ENCODE results near the gene FHAD1. TPM values are rescaled to one million over a fixed set of nuclear protein-coding genes. Genes with fewer than 3 reads are reported as not detected.

FHAD1 gene
- total and polyA plus RNA-seq, 2 of the 13 experiments (the other 11 are each of a cell fraction or from before 2014, with no cell fraction given), result not detected

GRCh38 chr1:15197591-15198447 is 49.2 kb upstream of the FHAD1 start (continued):
- TF ChIP-seq ZBED4 (CRISPR knock-in tag; IDR thresholded peaks at IDR 0.05; ENCODE audit: borderline replicate concordance) (no peak), ZEB1 (IDR thresholded peaks at IDR 0.05; ENCODE audit: insufficient replicate concordance, low read depth) (peak; percentile 1), HOXD1 (CRISPR knock-in tag; IDR thresholded peaks at IDR 0.05) (no peak), PCBP1 (IDR thresholded peaks at IDR 0.05; ENCODE audit: borderline replicate concordance, low read depth, low read length) (no peak), ZNF850 (CRISPR knock-in tag; conservative IDR thresholded peaks at IDR 0.05) (no peak), TFDP1 (CRISPR knock-in tag; IDR thresholded peaks at IDR 0.05; ENCODE audit: borderline replicate concordance) (no peak)

GRCh38 chr1:15198684-15199083 is 48.3 kb upstream of the FHAD1 start:
- 94% methylated on average over 5 of the region's 8 CpGs for WGBS (ENCODE audit: low lambda C conversion rate)
- DNase-seq (ENCODE audit: low spot score) (no peak), ATAC-seq (no peak), FAIRE-seq (no peak)
- peaks cover 58% of the 10 kb centered on the region for H3K79me2 ChIP-seq (ENCODE audit: insufficient read depth, low read length)
- ChIA-PET POLR2A (interaction anchor here (0.9 to 5.1 kb wide), 3 partner anchors 10 to 46 kb away, joined by 4 to 28 read pairs (median 10); partner anchors contain the start of gene TMEM51), CTCF (ENCODE audit: low intra/inter-chr PET ratio, low total read pairs) (no interaction called here)
- no peak overlapping the region for H3K4me3 ChIP-seq (replicated peaks in 1 of 3; ENCODE audit: insufficient read depth in 1 of 3, low read depth in 2 of 3, low read length in 3 of 3)
- TF ChIP-seq SOX6 (IDR thresholded peaks at IDR 0.05) (no peak), SOX6 (CRISPR knock-in tag; IDR thresholded peaks at IDR 0.05) (no peak), ZBTB42 (CRISPR knock-in tag; IDR thresholded peaks at IDR 0.05) (no peak), IRX3 (CRISPR knock-in tag; IDR thresholded peaks at IDR 0.05; ENCODE audit: borderline replicate concordance, low read depth) (no peak), ZNF260 (CRISPR knock-in tag; IDR thresholded peaks at IDR 0.05; ENCODE audit: borderline replicate concordance, low read depth) (no peak), PATZ1 (CRISPR knock-in tag; IDR thresholded peaks at IDR 0.05) (no peak), FOSL1 (CRISPR knock-in tag; IDR thresholded peaks at IDR 0.05; ENCODE audit: borderline replicate concordance) (no peak)
- peaks cover 78% of the 10 kb centered on the region for H3K4me1 ChIP-seq (ENCODE audit: insufficient read depth, low read length)
- no peak overlapping the region for H3K9ac ChIP-seq (ENCODE audit: insufficient read depth, low read depth, low read length)
- H3K9me3 ChIP-seq (ENCODE audit: low read length), result no peaks in the 10 kb centered on the region
- peaks cover 34% of the 10 kb centered on the region for H4K20me1 ChIP-seq (ENCODE audit: insufficient read depth, low read length)
- no peak overlapping the region for H2AFZ ChIP-seq (ENCODE audit: low read length)
- in situ Hi-C loops (cut with HindIII; ENCODE audit: extremely low pct_ligation_motif_present, low pct_unique_long_range_greater_than_20kb), result no loop called here
- H3K36me3 ChIP-seq (replicated peaks in 1 of 2; ENCODE audit: control insufficient read depth in 1 of 2, insufficient read depth in 2 of 2, low read length in 2 of 2), result peaks cover 4 to 10% of the 10 kb centered on the region in 2 experiments; a peak in 3 of 5 replicates
- H3K27ac ChIP-seq (ENCODE audit: extremely low read length, insufficient read depth, low read length), result no peak overlapping the region
- no peaks in the 10 kb centered on the region for H3K27me3 ChIP-seq (ENCODE audit: control insufficient read depth in 1 of 2, insufficient read depth in 2 of 2, low read length in 2 of 2)
- intact Hi-C loops (cut with micrococcal nuclease; ENCODE audit: unreplicated experiment), result no loop called here
- H3K4me2 ChIP-seq (ENCODE audit: low read depth, low read length), result no peak overlapping the region
- no TSS peak for BruUV-seq (replicated peaks)

All from HepG2 (cell line).